Endodermal cell (in vitro differentiated cells): ENCODE data around the gene RAB35. TPM values are rescaled to one million over a fixed set of nuclear protein-coding genes. Genes with fewer than 3 reads are reported as not detected.

Experiments used
- DNase-seq: peaks from one replicate; pipeline ENCODE4 v3.0.0-alpha.2; 2017
- H3K27ac ChIP-seq: 2 replicates; pipeline ENCODE4 v1.5.1; 2013; ENCODE audit warnings: mild to moderate bottlenecking, low read depth, low read length, moderate library complexity
- H3K27me3 ChIP-seq: 2 replicates; pipeline ENCODE4 v1.6.1; 2013; ENCODE audit warnings: mild to moderate bottlenecking, low read length, moderate library complexity; ENCODE audit not compliant: insufficient read depth, control insufficient read depth, poor library complexity, severe bottlenecking
- H3K36me3 ChIP-seq: 2 replicates; pipeline ENCODE4 v1.7.0; 2013; ENCODE audit warnings: mild to moderate bottlenecking, low read length, moderate library complexity; ENCODE audit not compliant: control insufficient read depth, insufficient read depth
- H3K4me1 ChIP-seq: one replicate; pipeline ENCODE4 v1.7.0; 2013; ENCODE audit warnings: low read length; ENCODE audit not compliant: control insufficient read depth, insufficient read depth
- H3K4me3 ChIP-seq: 2 replicates; pipeline ENCODE4 v1.5.1; 2013; ENCODE audit warnings: mild to moderate bottlenecking, low read length, moderate library complexity
- H3K9ac ChIP-seq: 2 replicates; pipeline ENCODE4 v1.6.1; 2013; ENCODE audit warnings: mild to moderate bottlenecking, low read length, moderate library complexity; ENCODE audit not compliant: poor library complexity, severe bottlenecking; ENCODE audit errors: extremely low read depth
- H3K9me3 ChIP-seq: 2 replicates; pipeline ENCODE4 v1.6.1; 2013; ENCODE audit warnings: mild to moderate bottlenecking, low read length, moderate library complexity; ENCODE audit not compliant: control insufficient read depth
- H3K27ac Mint-ChIP-seq: 2 replicates; pipeline ENCODE4 v1.8.0; 2020; ENCODE audit warnings: mixed read lengths
- H3K27me3 Mint-ChIP-seq: 2 replicates; pipeline ENCODE4 v1.8.0; 2021; ENCODE audit warnings: mild to moderate bottlenecking, mixed read lengths; ENCODE audit not compliant: insufficient read depth
- H3K36me3 Mint-ChIP-seq: 2 replicates; pipeline ENCODE4 v1.8.0; 2020; ENCODE audit warnings: low read depth, mixed read lengths
- H3K4me1 Mint-ChIP-seq: 2 replicates; pipeline ENCODE4 v1.8.0; 2020; ENCODE audit warnings: mixed read lengths
- H3K4me3 Mint-ChIP-seq: 2 replicates; pipeline ENCODE4 v1.8.0; 2020; ENCODE audit warnings: mild to moderate bottlenecking, moderate library complexity, mixed read lengths
- H3K9me3 Mint-ChIP-seq: 2 replicates; pipeline ENCODE4 v1.8.0; 2020; ENCODE audit warnings: mild to moderate bottlenecking, mixed read lengths
- CTCF ChIP-seq: fragments of 200-600 bp; sonication (generic); conservative IDR thresholded peaks from 2 replicates; pipeline ENCODE4 v1.5.0; 2021; ENCODE audit warnings: antibody characterized with exemption, mild to moderate bottlenecking
- WGBS, 2 experiments: methylation state at CpG; one replicate each; pipeline versions ENCODE4 v1.1.5 to v1.1.7; 2013; ENCODE audit warnings: missing lambda C conversion rate in 2 of 2, mixed read lengths in 1 of 2; ENCODE audit not compliant: insufficient coverage in 1 of 2, insufficient read length in 1 of 2; 5-methylcytosine and 5-hydroxymethylcytosine counted together
- total RNA-seq, 2 donors: library from RNA; stranded (reverse); fragmentation: NEBNext Ultra II Directional in 1 of 2; extraction: Animal tissue kit (Norgen Biotek cat#: 25700) in 1 of 2; gene quantifications; 2 replicates in 1 of 2; 3 replicates in 1 of 2; pipeline ENCODE4 v1.2.1, GENCODE V29; 2021

The RAB35 gene
- total RNA-seq, 2 donors from 2014 or later, result 32.4 to 36.6 TPM

DNA sequence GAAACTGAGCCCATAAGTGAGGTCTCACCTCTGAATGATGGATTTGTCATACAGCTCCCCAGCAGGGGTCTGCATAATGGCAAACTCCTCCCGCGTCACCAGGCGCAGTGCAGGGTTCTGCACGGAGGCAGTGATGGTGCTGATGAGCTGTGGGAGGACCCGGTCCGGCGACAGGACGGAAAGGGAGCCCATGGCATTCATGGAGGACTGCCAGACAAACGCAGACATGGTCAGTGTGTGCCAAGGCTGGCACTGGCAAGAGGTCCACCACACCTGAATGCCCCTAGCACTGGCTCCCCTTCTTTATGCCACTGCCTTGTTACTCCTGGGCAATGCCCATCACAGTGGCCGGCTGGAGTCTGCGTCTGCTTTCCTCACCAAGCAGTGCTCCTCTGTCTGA, 45.3 kb upstream of the RAB35 start:
- H3K27ac Mint-ChIP-seq, result no peak overlapping the region
- 96 to 98% methylated on average over 11 of the region's 11 CpGs for WGBS, 2 experiments
- Histone ChIP-seq H3K9ac (no peak overlapping the region), H3K4me3 (no peak overlapping the region), H3K36me3 (peaks cover 80% of the 10 kb centered on the region), H3K27me3 (no peaks in the 10 kb centered on the region), H3K27ac (no peak overlapping the region), H3K9me3 (no peaks in the 10 kb centered on the region), H3K4me1 (no peaks in the 10 kb centered on the region)
- H3K4me1 Mint-ChIP-seq, result no peaks in the 10 kb centered on the region
- TF ChIP-seq CTCF, result no peak
- H3K9me3 Mint-ChIP-seq, result no peaks in the 10 kb centered on the region
- peaks cover 67% of the 10 kb centered on the region for H3K36me3 Mint-ChIP-seq
- H3K27me3 Mint-ChIP-seq, result no peaks in the 10 kb centered on the region
- no peak overlapping the region for H3K4me3 Mint-ChIP-seq
- no peak for DNase-seq

DNA sequence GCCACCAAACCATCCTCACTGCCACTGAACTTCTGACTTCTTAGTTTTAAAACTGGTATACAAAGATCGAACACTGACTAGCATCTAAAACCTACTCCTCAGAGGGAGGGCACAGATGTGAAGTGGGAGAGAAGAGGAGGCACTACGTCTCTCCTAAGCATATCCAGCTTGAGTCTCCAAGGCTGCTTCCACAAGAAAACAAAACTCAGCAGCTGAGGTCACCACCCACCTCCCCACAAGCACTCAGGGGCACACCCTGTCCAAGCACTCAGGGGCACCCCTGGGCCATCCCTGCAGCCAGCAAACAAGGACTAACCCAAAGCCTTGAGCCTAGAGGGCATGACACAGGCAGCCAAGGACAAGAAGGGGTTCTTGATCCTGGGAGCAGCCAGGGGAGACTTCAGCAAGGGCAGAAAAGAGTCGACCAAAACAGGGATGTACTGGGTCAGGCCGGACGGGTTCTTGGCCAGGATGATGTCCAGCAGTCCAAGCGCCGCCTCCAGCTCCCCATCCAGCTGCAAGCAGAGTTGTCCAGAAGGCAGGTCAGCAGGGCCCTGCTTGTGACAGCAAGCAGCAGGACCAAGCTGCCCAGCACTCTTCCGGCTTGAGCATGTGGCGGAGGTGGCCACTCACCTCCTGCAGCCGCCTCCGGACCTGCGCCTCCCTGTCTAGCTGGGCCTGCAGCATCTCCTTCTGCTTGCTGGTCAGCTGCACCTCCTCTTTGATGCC, 43.1 kb upstream of the RAB35 start:
- no peaks in the 10 kb centered on the region for H3K27me3 Mint-ChIP-seq
- Histone ChIP-seq H3K9me3 (no peaks in the 10 kb centered on the region), H3K27ac (no peak overlapping the region), H3K36me3 (peaks cover 97% of the 10 kb centered on the region), H3K9ac (no peak overlapping the region), H3K4me3 (no peak overlapping the region), H3K27me3 (no peaks in the 10 kb centered on the region), H3K4me1 (no peaks in the 10 kb centered on the region)
- no peaks in the 10 kb centered on the region for H3K9me3 Mint-ChIP-seq
- no peak overlapping the region for H3K27ac Mint-ChIP-seq
- no peak overlapping the region for H3K4me3 Mint-ChIP-seq
- peaks cover 86% of the 10 kb centered on the region for H3K36me3 Mint-ChIP-seq
- WGBS, 2 experiments, result 95 to 97% methylated on average over 10 to 12 of the region's 12 CpGs
- no peaks in the 10 kb centered on the region for H3K4me1 Mint-ChIP-seq
- DNase-seq, result no peak
- TF ChIP-seq CTCF, result no peak

- Histone ChIP-seq H3K27me3 (no peaks in the 10 kb centered on the region), H3K9ac (no peak overlapping the region), H3K4me3 (no peak overlapping the region), H3K27ac (no peak overlapping the region), H3K36me3 (peaks cover 97% of the 10 kb centered on the region), H3K9me3 (no peaks in the 10 kb centered on the region), H3K4me1 (no peaks in the 10 kb centered on the region)
- Mint-ChIP-seq H3K36me3 (peaks cover 91% of the 10 kb centered on the region), H3K9me3 (no peaks in the 10 kb centered on the region), H3K4me1 (no peaks in the 10 kb centered on the region), H3K4me3 (no peak overlapping the region), H3K27me3 (no peaks in the 10 kb centered on the region), H3K27ac (no peak overlapping the region)
- 92 to 100% methylated on average over 4 to 10 of the region's 10 CpGs for WGBS, 2 experiments
- no peak for DNase-seq
- peak; percentile 12 for TF ChIP-seq CTCF
These were observed 41.8 kb upstream of the RAB35 start for GRCh38 chr12:120158351-120158750.
